Forelimb muscle (tissue), 1 donor: ENCODE results near the gene ACTL7A. TPM values are rescaled to one million over a fixed set of nuclear protein-coding genes. Genes with fewer than 3 reads are reported as not detected.
"Not testable (repeated sequence)": the region's sequence is repeated elsewhere in the genome, so short reads cannot be mapped to it uniquely, and the experiment has no call there.

Source experiments
- DNase-seq: peaks from one replicate; pipeline ENCODE4 v3.0.0-alpha.2; 2013; ENCODE audit warnings: low read depth
- polyA plus RNA-seq: library from polyadenylated mRNA; unstranded; fragments of 120-200 nt; gene quantifications from one replicate; pipeline ENCODE4 v1.2.1, GENCODE V29; 2013; ENCODE audit not compliant: insufficient read length

ACTL7A gene
- polyA plus RNA-seq, 1 donor = not detected

DNA sequence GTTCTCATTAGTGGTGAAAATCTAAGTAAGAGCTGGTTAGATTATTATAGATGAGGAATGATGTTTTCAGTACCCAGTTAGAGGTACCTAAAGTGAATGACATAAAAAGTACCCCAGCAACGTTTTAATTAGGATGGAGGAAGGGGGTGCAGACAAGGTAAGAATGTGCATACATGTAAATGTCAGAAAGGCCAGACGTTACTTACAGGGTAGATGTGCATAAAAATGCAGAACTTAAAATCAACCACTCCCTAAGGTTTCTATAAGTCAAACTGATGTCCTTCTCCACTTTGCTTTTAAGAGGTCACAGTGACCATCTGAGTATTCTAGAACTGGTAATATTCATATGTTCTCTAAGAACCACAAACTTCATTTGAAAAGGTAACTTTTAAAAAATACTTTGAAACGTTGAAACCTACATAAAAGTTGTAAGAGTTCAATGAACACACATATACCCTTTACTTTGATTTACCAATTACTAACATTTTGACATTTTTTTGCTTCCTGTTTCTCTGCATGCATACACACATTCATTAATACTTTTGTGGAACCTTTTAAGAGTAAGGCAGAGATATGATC lies 18.8 kb downstream of the ACTL7A start:
- no peak for DNase-seq

DNA sequence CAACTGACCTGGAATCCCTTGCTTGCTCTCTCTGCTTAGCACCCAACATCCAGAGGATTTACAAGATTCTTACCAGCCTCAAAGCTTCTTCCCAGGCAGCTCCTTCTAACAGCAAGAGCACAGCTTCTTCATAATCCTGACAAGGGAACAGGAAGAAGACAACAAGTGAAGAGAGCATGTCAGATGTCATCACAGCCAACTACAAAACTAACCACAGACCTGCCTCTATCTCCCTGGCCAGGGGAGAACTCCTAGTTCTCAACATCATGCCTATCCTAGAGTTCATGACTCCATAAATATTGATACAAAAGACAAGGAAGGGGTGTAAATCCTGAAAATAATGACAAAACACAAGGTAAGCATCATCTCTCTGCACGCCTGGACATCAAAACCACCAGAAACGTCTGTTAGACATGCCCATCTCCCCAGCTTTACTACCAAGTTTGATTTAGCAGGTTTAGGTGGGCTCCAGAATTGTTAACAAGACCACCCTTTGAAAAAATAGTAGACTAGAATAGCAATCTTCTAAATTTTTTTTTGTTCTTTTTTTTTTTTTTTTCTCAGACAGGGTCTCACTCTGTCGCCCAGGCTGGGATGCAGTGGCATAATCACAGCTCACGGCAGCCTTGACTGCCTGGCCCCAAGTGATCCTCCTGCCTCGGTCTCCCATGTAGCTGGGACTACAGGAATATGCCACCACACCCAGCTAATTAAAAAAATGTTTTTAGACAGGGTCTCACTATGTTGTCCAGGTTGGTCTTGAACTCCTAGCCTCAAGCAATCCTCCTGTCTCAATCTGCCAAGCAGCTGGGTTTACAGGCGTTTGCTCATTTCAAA lies 20.2 kb downstream of the ACTL7A start:
- DNase-seq = no peak

DNA sequence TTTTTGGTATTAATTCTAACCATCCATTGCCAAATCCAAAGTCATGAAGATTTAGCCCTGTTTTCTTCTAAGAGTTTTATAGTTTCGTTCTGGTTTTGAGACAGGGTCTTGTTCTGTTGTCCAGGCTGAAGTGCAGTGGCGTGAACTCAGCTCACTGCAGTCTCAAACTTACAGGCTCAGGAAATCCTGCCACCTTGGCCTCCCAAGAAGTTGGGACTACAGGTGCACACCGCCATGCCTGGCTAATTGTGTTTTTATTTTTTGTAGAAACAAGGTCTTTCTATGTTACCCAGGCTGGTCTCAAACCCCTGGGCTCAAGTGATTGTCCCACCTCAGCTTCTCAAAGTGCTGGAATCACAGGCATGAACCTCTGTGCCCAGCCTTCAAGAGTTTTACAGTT lies 21.0 kb downstream of the ACTL7A start:
- no peak for DNase-seq

DNA sequence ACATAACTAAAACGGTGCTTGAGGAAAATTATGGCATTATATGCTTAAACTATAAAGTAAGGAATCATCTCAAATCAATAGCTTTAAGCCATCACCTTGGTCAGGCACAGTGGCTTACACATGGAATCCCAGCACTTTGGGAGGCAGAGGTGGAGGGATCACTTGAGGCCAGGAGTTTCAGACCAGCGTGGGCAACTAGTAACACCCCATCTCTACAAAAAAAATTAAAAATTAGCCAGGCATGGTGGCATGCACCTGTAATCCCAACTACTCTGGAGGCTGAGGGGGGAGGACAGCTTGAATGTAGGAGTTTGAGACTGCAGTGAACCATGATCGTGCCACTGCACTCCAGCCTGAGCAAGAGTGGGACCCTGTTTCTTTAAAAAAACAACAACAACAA lies 22.6 kb downstream of the ACTL7A start:
- DNase-seq = no peak

DNA sequence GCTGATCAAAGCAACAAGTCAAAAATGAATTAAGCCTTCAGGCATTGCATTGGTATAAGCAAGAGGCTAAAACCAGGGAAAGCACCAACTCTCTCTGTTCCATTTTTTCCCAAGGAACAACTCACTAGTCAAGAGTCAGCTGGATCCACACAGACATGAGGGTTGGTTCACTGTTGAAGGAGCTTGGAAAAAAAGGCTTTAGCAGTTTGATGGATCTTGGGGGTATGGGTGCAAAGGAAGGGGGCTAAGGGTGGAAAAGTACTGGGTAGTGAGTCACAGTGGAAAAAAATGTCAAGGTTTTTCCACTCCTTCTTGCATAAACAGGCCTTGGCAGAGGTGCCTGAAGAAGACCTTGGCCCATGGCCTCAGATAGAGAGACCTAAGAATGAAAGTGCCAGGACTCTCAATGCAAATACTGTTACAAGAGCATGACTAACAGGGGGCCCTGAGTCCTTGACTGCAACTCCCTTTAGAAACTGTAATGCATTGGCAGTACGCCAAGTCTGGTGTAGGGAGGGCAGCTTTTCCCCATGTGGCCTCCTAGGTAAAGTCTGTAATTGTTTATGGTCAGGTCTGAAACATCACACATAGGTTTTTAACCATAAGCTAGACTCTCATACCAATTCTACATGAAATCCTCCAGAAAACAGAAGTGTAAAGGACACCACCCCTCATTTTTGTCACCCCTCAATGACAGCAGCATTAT lies 23.7 kb downstream of the ACTL7A start:
- no peak for DNase-seq

DNA sequence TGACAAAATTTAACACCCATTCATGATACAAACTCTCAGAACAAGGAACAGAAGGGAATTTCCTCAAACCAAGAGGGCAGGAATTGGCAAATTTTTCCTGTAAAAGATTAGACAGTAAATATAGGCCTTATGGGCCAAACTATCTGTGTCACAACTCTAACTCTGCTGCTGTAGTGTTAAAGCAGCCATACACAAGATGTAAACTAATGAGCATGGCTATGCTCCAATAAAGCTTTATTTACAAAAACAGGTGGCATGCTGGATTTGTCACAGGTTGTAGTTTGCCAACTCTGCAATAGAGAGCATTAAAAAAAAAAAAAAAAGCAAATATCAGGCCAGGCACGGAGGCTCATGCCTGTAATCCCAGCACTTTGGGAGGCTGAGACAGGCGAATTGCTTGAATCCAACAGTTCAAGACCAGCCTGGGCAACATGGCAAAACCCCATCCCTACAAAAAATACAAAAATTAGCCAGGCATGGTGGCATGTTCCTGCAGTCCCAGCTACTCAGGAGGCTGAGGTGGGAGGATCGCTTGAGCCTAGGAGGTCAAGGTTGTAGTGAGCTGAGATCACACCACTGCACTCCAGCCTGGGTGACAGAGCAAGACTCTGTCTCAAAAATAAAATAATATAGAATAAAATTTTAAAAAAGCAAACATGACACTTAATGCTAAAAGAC lies 24.7 kb downstream of the ACTL7A start:
- not testable (repeated sequence) for DNase-seq

DNA sequence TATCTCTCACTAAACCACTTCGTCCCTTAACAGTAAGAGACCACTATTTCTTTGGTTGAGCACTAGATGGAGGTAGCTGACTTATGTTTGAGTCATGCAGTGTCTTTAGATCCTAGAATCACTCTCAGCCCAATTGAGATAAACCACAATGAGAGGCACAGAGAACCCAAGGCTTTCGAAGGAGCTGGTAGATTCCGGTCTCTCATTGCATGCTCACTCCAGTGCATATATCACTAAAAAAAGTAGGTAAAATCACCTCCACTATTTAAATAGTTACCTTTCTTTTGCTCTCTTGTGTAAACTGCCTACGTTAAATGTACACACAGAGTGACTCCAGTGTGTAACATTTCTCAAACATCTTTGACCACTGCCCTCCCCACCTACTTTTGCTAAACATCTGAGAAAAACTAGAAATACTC lies 27.6 kb downstream of the ACTL7A start:
- peak; percentile 2 for DNase-seq

DNA sequence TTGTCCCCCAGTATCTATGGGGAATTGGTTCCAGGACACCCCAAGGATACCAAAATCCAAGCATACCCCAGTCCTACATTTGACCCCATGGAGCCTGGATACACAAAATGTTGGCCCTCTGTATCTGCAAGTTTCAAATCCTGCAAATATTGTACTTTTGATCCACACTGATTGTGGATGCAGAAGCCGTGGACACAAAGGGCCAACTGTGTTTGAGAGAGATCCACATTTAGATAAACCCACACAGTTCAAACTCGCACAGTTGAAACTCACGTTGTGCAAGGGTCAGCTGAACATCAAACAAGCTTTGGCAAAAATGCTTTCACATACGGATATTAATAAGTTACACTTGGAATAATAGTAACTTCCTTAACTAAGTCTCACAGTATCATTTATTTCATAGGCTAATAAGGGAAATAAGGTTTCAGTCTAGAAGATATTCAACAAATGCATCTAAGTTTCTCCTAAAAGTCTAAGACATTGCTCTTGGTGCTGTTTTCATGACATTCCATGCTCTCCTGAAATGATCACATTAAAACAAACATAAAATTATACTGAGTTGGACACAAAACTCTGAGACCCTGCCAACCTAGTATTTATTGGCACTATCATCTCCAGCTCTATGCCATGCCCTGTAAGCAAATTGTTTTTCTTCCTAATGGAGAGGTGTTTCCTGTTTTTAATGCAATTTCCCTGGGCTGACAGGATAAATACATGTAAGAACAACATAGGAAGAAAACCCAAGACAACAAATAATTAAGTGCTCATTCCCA lies 32.3 kb downstream of the ACTL7A start:
- no peak for DNase-seq

DNA sequence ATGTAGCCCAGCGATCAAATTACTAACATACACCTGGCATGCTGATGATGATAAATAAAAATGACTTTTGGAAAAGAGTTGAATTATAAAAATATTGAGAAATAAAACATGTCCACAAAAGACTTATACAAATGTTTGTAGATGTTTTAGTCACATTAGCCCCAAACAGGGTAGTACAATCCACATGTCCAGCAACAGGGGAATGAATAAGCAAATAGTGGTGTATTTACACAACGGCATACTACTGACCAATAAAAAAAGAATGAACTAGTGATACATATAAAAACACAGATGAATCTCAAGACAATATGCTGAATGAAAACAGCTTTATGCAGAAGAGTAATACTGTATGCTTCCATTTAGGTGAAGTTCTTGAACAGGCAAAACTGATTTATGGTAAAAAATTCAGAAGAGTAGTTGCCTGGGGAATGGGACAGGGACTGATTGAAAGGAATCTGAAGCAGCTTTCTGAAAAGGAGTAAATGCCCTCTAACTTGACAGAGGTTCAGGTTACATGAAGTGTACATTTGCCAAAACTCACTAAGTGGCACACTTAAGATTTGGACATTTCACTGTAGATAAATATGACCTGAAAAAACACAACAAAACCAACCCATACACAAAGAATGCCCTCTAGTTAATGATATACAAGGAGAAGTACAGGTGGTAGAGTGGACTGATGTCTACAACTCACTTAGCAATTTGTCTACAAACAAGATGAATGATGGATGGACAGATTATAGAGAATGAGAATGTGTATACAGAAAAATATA lies 35.4 kb downstream of the ACTL7A start:
- DNase-seq = no peak

DNA sequence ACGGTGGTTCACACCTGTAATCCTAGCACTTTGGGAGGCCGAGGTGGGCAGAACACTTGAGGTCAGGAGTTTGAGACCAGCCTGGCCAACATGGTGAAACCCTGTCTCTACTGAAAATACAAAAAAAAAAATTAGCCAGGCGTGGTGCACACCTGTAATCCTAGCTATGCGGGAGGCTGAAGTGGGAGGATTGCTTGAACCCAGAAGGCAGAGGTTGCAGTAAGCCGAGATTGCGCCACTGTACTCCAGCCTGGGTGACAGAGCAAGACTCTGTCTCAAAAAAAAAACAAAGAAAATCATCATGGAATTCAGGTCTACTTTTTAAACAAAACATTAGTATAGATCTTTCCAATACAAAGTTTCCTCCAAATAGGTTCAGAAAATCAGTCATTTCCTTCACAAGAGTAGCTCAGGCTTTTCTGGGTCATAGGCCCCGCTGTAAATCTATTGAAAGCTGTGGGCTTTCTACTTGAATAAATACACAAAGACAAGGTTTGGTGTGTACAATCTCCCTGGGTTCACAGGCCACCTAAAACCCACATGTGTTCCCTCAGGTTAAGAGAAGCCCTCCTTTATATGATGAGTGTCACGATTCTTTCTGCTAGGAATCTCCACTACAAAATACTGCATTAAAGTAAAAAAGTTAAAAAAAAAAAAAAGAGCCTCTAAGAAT lies 37.1 kb downstream of the ACTL7A start:
- DNase-seq = not testable (repeated sequence)

DNA sequence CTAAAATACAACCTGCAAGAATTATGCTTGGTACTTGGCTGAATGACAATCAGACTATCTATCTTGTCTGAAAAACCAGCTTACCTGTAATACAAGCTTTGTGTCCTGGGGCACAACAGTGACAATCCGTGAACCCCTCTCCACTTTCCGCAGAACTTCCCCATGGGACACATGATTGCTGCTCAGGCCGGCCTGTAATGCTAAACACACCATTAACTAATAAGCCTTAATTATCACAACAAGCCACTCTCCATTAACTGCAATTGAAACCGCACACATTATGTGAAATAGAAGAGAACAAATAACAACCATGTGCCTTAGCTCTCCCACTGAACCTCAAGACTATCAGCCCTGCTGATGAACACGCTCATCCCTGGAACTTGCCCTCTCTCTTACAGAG lies 38.1 kb downstream of the ACTL7A start:
- no peak for DNase-seq

DNA sequence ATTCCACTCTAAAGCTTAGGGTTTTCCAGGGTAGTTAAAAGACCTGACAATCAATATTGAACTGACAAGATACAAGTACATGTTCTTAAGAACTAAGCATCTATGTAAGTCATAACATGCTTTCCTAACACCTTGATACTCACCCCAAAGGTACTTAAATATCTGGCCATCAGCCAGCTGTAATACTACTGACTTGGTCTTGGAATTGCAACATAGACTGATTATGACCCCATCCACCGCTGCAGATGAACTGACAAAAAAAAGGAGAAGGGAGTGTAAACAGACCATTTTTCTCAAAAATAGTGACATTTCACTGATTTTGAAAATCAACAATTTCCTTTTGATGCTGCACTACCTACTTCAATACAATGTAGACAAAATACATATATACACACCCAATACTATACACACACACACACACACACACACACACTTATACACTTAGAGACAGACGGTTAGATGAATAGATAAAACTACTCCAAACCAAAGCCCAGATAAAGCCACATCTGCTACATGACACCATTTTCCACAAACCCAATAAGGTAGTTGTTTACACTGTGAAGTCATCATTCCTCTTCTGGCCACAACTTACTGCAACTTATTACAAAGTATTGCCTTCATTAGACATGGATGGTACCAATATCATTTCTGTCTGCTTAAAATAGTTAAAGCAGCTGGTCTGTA lies 41.5 kb downstream of the ACTL7A start:
- no peak for DNase-seq

DNA sequence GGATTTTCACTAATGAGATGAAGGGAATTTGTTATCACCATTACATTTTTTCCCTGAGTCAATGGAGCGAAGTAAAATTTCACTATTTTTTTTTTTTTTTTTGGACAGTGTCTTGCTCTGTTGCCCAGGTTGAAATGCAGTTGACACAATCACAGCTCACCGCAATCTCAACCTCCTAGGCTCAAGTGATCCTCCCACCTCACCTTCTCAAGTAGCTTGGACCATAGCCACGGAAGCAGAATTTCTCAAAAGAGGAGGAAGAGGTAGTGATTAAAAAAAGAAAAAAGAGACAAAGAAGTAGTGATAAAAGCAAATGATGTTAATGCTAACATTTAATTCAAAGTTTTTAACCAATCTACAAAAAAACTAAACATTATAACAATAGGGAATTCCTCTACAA lies 42.1 kb downstream of the ACTL7A start:
- DNase-seq = no peak

DNA sequence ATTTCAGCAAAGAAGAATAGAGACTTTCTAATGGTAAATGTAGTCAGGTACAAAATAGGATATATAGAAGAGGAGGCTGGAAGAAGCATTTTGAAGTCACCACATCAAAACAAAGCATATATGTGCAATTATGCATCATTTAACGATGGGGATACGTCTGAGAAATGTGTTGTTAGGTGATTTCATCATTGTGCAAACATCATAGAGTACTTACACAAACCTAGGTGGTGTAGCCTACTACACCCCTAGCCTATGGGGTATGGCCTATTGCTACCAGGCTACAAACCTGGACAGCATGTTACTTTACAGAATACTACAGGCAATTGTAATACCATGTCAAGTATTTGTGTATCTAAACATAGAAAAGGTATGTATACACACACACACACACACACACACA lies 43.4 kb downstream of the ACTL7A start:
- no peak for DNase-seq

DNA sequence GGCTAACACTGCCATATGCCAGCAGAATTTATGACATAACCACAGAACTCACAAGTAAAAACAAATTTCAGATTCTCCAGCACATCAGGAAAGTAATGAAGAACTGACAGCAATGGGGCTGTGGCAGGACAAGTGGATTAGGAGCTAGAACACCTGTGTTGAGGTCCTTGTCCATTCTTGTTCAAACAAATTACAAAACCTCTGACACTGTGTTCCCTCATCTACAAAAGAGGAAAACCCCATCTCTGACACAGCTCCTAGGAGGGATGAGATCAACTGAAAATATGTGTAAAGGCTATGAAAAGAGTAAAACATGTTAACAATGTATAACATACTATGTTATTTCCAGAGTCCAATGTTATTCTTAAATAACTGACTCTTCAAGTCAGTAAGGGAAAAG lies 48.3 kb downstream of the ACTL7A start:
- no peak for DNase-seq

DNA sequence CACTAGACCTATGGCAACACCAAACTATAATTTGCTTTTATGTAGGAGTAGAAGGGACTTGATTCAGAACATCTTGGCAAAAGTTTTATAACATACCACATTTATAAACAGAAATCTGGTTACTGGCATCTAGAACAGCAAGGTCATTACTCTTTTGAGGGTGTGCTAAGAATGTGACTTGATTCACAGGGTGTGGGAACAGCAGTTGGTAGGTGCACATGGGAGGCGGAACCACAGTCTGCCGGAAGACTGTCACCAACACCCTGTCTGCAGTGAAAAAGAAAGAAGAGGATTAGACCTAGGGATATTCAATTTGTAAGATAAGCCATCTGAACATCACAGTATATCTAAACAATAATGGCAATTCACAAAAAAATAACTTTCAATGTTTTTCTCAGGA lies 48.8 kb downstream of the ACTL7A start:
- no peak for DNase-seq

DNA sequence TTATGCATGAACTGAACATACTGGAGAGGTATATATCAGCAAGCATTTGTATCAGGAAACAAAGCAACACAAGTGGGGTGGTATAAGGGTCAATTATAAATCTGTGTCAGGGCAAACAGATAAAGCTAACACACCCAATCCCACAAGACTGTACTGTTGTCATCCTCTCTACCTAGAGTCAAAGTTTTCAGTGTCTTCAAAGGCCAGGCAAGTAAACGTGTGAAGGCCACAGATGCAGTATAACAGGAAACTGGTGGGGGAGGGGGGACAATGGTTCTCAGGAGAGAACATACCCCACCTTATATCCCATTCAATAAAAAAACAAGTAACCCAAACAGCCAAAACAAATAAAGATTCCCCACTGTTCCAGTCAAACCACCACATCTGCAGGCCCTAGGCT lies 49.8 kb downstream of the ACTL7A start:
- no peak for DNase-seq
